Astrocyte (in vitro differentiated cells and primary cell): ENCODE results near the gene SLC39A8.

Experiments used
- CTCF ChIP-seq: IDR thresholded peaks from 2 replicates; pipeline ENCODE4 v1.5.1; 2011; ENCODE audit warnings: low read depth, mild to moderate bottlenecking, inconsistent platforms, low read length, moderate library complexity; ENCODE audit not compliant: insufficient read depth
- EZH2 ChIP-seq: IDR thresholded peaks from 2 replicates; pipeline ENCODE4 v1.6.1; 2012; ENCODE audit warnings: mild to moderate bottlenecking, low read length, inconsistent platforms; ENCODE audit not compliant: insufficient read depth

GRCh38 chr4:102386966-102387365, 41.7 kb upstream of the SLC39A8 start:
- TF ChIP-seq CTCF, result no peak
- TF ChIP-seq EZH2, result no peak
